B cell (primary cell): ENCODE results near the gene RPTN.

Source experiments
- EZH2 ChIP-seq: IDR thresholded peaks from 2 replicates; pipeline ENCODE4 v1.6.1; 2012; ENCODE audit warnings: borderline replicate concordance, low read depth, mild to moderate bottlenecking, moderate library complexity, low read length; ENCODE audit not compliant: insufficient read depth, poor library complexity, severe bottlenecking
- TF ChIP-seq, protein P1 (sequence below): fragments of 200-600 bp; IDR thresholded peaks from one replicate; pipeline ENCODE4 v1.8.0; 2022; ENCODE audit warnings: antibody characterized with exemption, mild to moderate bottlenecking

- no peak for TF ChIP-seq EZH2
- TF ChIP-seq, protein P1, sequence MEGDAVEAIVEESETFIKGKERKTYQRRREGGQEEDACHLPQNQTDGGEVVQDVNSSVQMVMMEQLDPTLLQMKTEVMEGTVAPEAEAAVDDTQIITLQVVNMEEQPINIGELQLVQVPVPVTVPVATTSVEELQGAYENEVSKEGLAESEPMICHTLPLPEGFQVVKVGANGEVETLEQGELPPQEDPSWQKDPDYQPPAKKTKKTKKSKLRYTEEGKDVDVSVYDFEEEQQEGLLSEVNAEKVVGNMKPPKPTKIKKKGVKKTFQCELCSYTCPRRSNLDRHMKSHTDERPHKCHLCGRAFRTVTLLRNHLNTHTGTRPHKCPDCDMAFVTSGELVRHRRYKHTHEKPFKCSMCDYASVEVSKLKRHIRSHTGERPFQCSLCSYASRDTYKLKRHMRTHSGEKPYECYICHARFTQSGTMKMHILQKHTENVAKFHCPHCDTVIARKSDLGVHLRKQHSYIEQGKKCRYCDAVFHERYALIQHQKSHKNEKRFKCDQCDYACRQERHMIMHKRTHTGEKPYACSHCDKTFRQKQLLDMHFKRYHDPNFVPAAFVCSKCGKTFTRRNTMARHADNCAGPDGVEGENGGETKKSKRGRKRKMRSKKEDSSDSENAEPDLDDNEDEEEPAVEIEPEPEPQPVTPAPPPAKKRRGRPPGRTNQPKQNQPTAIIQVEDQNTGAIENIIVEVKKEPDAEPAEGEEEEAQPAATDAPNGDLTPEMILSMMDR: peak; percentile 22
Observed at GRCh38 chr1:152141971-152142584, 16.9 kb downstream of the RPTN start.
